H9 (cell line): Measurements from ENCODE around the gene DAPK1. TPM values are rescaled to one million over a fixed set of nuclear protein-coding genes. Genes with fewer than 3 reads are reported as not detected.

ENCODE experiments used
- DNase-seq: peaks from one replicate; pipeline ENCODE4 v3.0.0-alpha.2; 2017
- H2AFZ ChIP-seq: one replicate; pipeline ENCODE4 v1.6.1; 2013; ENCODE audit warnings: mild to moderate bottlenecking, low read length, control low read depth, moderate library complexity
- H2AK5ac ChIP-seq: 2 replicates; pipeline ENCODE4 v1.6.1; 2013; ENCODE audit warnings: low read length, control low read depth, mixed read lengths; ENCODE audit not compliant: insufficient read length
- H2BK120ac ChIP-seq: one replicate; pipeline ENCODE4 v1.6.1; 2013; ENCODE audit warnings: low read depth, mild to moderate bottlenecking, low read length, control low read depth, inconsistent platforms; ENCODE audit not compliant: poor library complexity, severe bottlenecking
- H2BK12ac ChIP-seq: 2 replicates; pipeline ENCODE4 v1.6.1; 2013; ENCODE audit warnings: low read length, control low read depth, mixed read lengths, low read depth; ENCODE audit not compliant: insufficient read length
- H2BK15ac ChIP-seq: 2 replicates; pipeline ENCODE4 v1.6.1; 2013; ENCODE audit warnings: low read depth, low read length, control low read depth
- H2BK20ac ChIP-seq: one replicate; pipeline ENCODE4 v1.6.1; 2013; ENCODE audit warnings: low read depth, mild to moderate bottlenecking, low read length, control low read depth, inconsistent platforms; ENCODE audit not compliant: poor library complexity, severe bottlenecking
- H2BK5ac ChIP-seq: 2 replicates; pipeline ENCODE4 v1.6.1; 2013; ENCODE audit warnings: low read length, control low read depth, mixed read lengths; ENCODE audit not compliant: insufficient read length
- H3K14ac ChIP-seq: 2 replicates; pipeline ENCODE4 v1.6.1; 2013; ENCODE audit warnings: low read length, control low read depth; ENCODE audit not compliant: insufficient read depth
- H3K18ac ChIP-seq: 2 replicates; pipeline ENCODE4 v1.6.1; 2013; ENCODE audit warnings: low read depth, mild to moderate bottlenecking, mixed read lengths, low read length, control low read depth; ENCODE audit not compliant: insufficient read length
- H3K23ac ChIP-seq: 2 replicates; pipeline ENCODE4 v1.6.1; 2013; ENCODE audit warnings: low read length, control low read depth, mixed read lengths, low read depth; ENCODE audit not compliant: insufficient read length
- H3K23me2 ChIP-seq: 2 replicates; pipeline ENCODE4 v1.6.1; 2013; ENCODE audit warnings: low read depth, mild to moderate bottlenecking, mixed read lengths, low read length, control low read depth; ENCODE audit not compliant: insufficient read length, poor library complexity, severe bottlenecking
- H3K27ac ChIP-seq: 2 replicates; pipeline ENCODE4 v1.5.1; 2013; ENCODE audit warnings: low read length, control low read depth, mixed read lengths, low read depth; ENCODE audit not compliant: insufficient read length
- H3K27me3 ChIP-seq: 2 replicates; pipeline ENCODE4 v1.6.1; 2013; ENCODE audit warnings: low read length, control low read depth, inconsistent platforms; ENCODE audit not compliant: insufficient read depth
- H3K4ac ChIP-seq: 2 replicates; pipeline ENCODE4 v1.6.1; 2013; ENCODE audit warnings: low read depth, mild to moderate bottlenecking, control low read depth, inconsistent platforms, low read length, moderate library complexity
- H3K4me1 ChIP-seq: 2 replicates; pipeline ENCODE4 v1.6.1; 2013; ENCODE audit warnings: low read length, control low read depth, inconsistent platforms; ENCODE audit not compliant: insufficient read depth
- H3K4me2 ChIP-seq: 2 replicates; pipeline ENCODE4 v1.6.1; 2013; ENCODE audit warnings: low read length, control low read depth, mixed read lengths; ENCODE audit not compliant: insufficient read length, insufficient read depth
- H3K56ac ChIP-seq: 2 replicates; pipeline ENCODE4 v1.6.1; 2013; ENCODE audit warnings: low read depth, mild to moderate bottlenecking, mixed read lengths, low read length, control low read depth; ENCODE audit not compliant: insufficient read length
- H3K79me1 ChIP-seq: 2 replicates; pipeline ENCODE4 v1.6.1; 2013; ENCODE audit warnings: low read depth, mild to moderate bottlenecking, moderate library complexity, low read length, control low read depth, inconsistent platforms; ENCODE audit not compliant: insufficient read depth, poor library complexity, severe bottlenecking
- H3K79me2 ChIP-seq: 2 replicates; pipeline ENCODE4 v1.6.1; 2013; ENCODE audit warnings: low read length, control low read depth, inconsistent platforms; ENCODE audit not compliant: insufficient read depth
- H3K9ac ChIP-seq: 2 replicates; pipeline ENCODE4 v1.6.1; 2013; ENCODE audit warnings: low read length, control low read depth, mixed read lengths; ENCODE audit not compliant: insufficient read length; ENCODE audit errors: extremely low read depth
- H3K9me3 ChIP-seq: one replicate; pipeline ENCODE4 v1.6.1; 2013; ENCODE audit warnings: low read depth, low read length, inconsistent platforms; ENCODE audit not compliant: control insufficient read depth
- H3T11ph ChIP-seq: one replicate; pipeline ENCODE4 v1.6.1; 2013; ENCODE audit warnings: mild to moderate bottlenecking, low read length, control low read depth, inconsistent platforms
- H4K20me1 ChIP-seq: one replicate; pipeline ENCODE4 v1.6.1; 2013; ENCODE audit not compliant: control insufficient read depth, insufficient read length, insufficient read depth
- H4K5ac ChIP-seq: 2 replicates; pipeline ENCODE4 v1.6.1; 2013; ENCODE audit warnings: low read depth, mild to moderate bottlenecking, mixed read lengths, low read length, control low read depth; ENCODE audit not compliant: insufficient read length
- H4K8ac ChIP-seq: replicated peaks from 2 replicates; pipeline ENCODE4 v1.6.1; 2013; ENCODE audit warnings: low read length, control low read depth, mixed read lengths, low read depth; ENCODE audit not compliant: insufficient read length
- H4K91ac ChIP-seq: 2 replicates; pipeline ENCODE4 v1.6.1; 2013; ENCODE audit warnings: low read depth, mild to moderate bottlenecking, moderate library complexity, mixed read lengths, low read length, control low read depth; ENCODE audit not compliant: insufficient read length
- H3K27ac Mint-ChIP-seq, 3 experiments: 2 replicates in 2 of 3; 3 replicates in 1 of 3; pipeline ENCODE4 v1.8.0; 2020 to 2021; ENCODE audit warnings: mixed read lengths in 3 of 3, mild to moderate bottlenecking in 1 of 3, moderate library complexity in 1 of 3
- H3K27me3 Mint-ChIP-seq: 2 replicates; pipeline ENCODE4 v1.8.0; 2021; ENCODE audit warnings: low read depth, mild to moderate bottlenecking, moderate library complexity, mixed read lengths
- H3K36me3 Mint-ChIP-seq, 3 experiments: 2 replicates in 2 of 3; 3 replicates in 1 of 3; pipeline ENCODE4 v1.8.0; 2020 to 2021; ENCODE audit warnings: low read depth in 3 of 3, mixed read lengths in 3 of 3; ENCODE audit not compliant: insufficient read depth in 1 of 3
- H3K4me1 Mint-ChIP-seq, 2 experiments: 2 replicates each; pipeline ENCODE4 v1.8.0; 2020; ENCODE audit warnings: mixed read lengths in 2 of 2
- H3K4me3 Mint-ChIP-seq, 2 experiments: 2 replicates in 1 of 2; 3 replicates in 1 of 2; pipeline ENCODE4 v1.8.0; 2020 to 2021; ENCODE audit warnings: mild to moderate bottlenecking in 2 of 2, mixed read lengths in 2 of 2, moderate library complexity in 1 of 2
- H3K9me3 Mint-ChIP-seq, 2 experiments: 2 replicates in 1 of 2; 3 replicates in 1 of 2; pipeline ENCODE4 v1.8.0; 2020; ENCODE audit warnings: mild to moderate bottlenecking in 2 of 2, mixed read lengths in 2 of 2, moderate library complexity in 1 of 2
- CTCF ChIP-seq: fragments of 200-600 bp; sonication (generic); conservative IDR thresholded peaks from 3 replicates; pipeline ENCODE4 v1.8.0; 2021; ENCODE audit warnings: antibody characterized with exemption, mild to moderate bottlenecking
- WGBS: extraction: QIAGEN DNeasy Blood & Tissue Kit; methylation state at CpG from one replicate; pipeline ENCODE4 v1.1.7; 2013; ENCODE audit warnings: missing lambda C conversion rate, low lambda C conversion rate, mixed read lengths; ENCODE audit not compliant: insufficient read length; ENCODE audit errors: extremely low coverage; 5-methylcytosine and 5-hydroxymethylcytosine counted together
- total RNA-seq: library from RNA; stranded (reverse); gene quantifications from 2 replicates; pipeline ENCODE4 v1.2.1, GENCODE V29; 2021

The DAPK1 gene
- total RNA-seq, 1 experiment from 2014 or later: 79.4 TPM

- H3K27ac ChIP-seq: no peak overlapping the region
- no peaks in the 10 kb centered on the region for H3K79me1 ChIP-seq
- H3K4me3 Mint-ChIP-seq: peak overlapping the region in 1 of 2 experiments; percentile 12; a peak in 1 of 5 replicates
- no peak overlapping the region for H3K14ac ChIP-seq
- H3K27me3 ChIP-seq: no peaks in the 10 kb centered on the region
- peak overlapping the region; percentile 86 for H4K8ac ChIP-seq
- no peaks in the 10 kb centered on the region for H4K20me1 ChIP-seq
- H2AFZ ChIP-seq: no peak overlapping the region
- peak overlapping the region; percentile 33 for H4K5ac ChIP-seq
- no peak overlapping the region for H2BK12ac ChIP-seq
- no peak overlapping the region for H2BK20ac ChIP-seq
- H3K4me1 ChIP-seq: no peaks in the 10 kb centered on the region
- H3K23me2 ChIP-seq: no peaks in the 10 kb centered on the region
- H3K9me3 Mint-ChIP-seq: no peaks in the 10 kb centered on the region
- H2BK120ac ChIP-seq: no peak overlapping the region
- H3K4ac ChIP-seq: no peak overlapping the region
- H3K56ac ChIP-seq: no peak overlapping the region
- H2BK5ac ChIP-seq: no peak overlapping the region
- no peak for DNase-seq
- no peak overlapping the region for H3T11ph ChIP-seq
- no peak overlapping the region for H2BK15ac ChIP-seq
- no peak overlapping the region for H3K9ac ChIP-seq
- H3K4me2 ChIP-seq: no peak overlapping the region
- H3K23ac ChIP-seq: no peak overlapping the region
- H3K4me1 Mint-ChIP-seq: 0 out of 4 replicates have a peak, but pooled peaks cover 0 to 2% of the 10 kb centered on the region in 2 experiments
- no peaks in the 10 kb centered on the region for H3K27me3 Mint-ChIP-seq
- H3K79me2 ChIP-seq: no peaks in the 10 kb centered on the region
- 100% methylated on average over 1 of the region's 6 CpGs for WGBS
- no peak overlapping the region for H4K91ac ChIP-seq
- no peak overlapping the region for H3K27ac Mint-ChIP-seq
- no peaks in the 10 kb centered on the region for H3K9me3 ChIP-seq
- H2AK5ac ChIP-seq: no peak overlapping the region
- H3K36me3 Mint-ChIP-seq: peaks cover 6 to 12% (median 8%) of the 10 kb centered on the region in 3 experiments; a peak in 5 of 7 replicates
- no peak for TF ChIP-seq CTCF
- peak overlapping the region; percentile 46 for H3K18ac ChIP-seq
Observed at GRCh38 chr9:87712801-87713277, 215.2 kb downstream of the DAPK1 start.
